Liver (tissue), 3 donors: ENCODE results near the gene SBDS.
"Not testable (repeated sequence)": the region's sequence is repeated elsewhere in the genome, so short reads cannot be mapped to it uniquely, and the experiment has no call there.

Experiments used
- FOXA2 ChIP-seq: IDR thresholded peaks from 2 replicates; pipeline ENCODE4 v1.6.1; 2016; ENCODE audit warnings: antibody characterized with exemption
- RXRA ChIP-seq, 2 donors: IDR thresholded peaks; 2 replicates each; pipeline ENCODE4 v1.6.1; 2017 to 2018; ENCODE audit warnings: antibody characterized with exemption in 2 of 2, mild to moderate bottlenecking in 1 of 2
- TAF1 ChIP-seq: conservative IDR thresholded peaks from 2 replicates; pipeline ENCODE4 v1.6.1; 2016; ENCODE audit warnings: antibody characterized with exemption, mild to moderate bottlenecking
- TF ChIP-seq, protein P1 (sequence below): fragments of 150-350 bp; IDR thresholded peaks from 2 replicates; pipeline ENCODE4 v1.5.1; 2017; ENCODE audit warnings: improper control_type of control experiment, low read depth, low read length; ENCODE audit not compliant: missing input control
- TF ChIP-seq, protein P2 (sequence below): IDR thresholded peaks from 2 replicates; pipeline ENCODE4 v1.6.1; 2016; ENCODE audit warnings: antibody characterized with exemption
- TF ChIP-seq, protein P3 (sequence below): IDR thresholded peaks from 2 replicates; pipeline ENCODE4 v1.6.1; 2016; ENCODE audit warnings: antibody characterized with exemption, mild to moderate bottlenecking
- TF ChIP-seq, protein P4 (sequence below): IDR thresholded peaks from 2 replicates; pipeline ENCODE4 v1.6.1; 2016; ENCODE audit warnings: antibody characterized with exemption
- donor health status: healthy.
- donor health status: healthy.

DNA sequence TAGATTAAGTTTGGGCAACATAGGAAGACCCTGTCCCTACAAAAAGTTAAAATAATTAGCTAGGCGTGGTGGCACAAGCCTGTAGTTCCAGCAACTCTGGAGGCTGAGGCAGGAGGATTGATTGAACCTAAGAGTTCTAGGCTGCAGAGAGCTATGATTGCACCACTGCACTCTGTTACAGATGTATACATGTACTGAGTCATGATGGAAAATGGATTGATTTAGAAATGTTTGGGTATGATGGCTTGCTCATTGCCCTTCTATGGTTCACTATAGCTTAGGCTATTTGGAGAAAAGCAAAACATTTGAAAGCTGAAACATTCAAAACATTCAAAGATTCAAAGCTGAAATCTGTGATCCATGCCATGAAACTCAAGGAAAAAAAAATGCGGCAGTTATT, 16.4 kb downstream of the SBDS start:
- TF ChIP-seq, protein P1, sequence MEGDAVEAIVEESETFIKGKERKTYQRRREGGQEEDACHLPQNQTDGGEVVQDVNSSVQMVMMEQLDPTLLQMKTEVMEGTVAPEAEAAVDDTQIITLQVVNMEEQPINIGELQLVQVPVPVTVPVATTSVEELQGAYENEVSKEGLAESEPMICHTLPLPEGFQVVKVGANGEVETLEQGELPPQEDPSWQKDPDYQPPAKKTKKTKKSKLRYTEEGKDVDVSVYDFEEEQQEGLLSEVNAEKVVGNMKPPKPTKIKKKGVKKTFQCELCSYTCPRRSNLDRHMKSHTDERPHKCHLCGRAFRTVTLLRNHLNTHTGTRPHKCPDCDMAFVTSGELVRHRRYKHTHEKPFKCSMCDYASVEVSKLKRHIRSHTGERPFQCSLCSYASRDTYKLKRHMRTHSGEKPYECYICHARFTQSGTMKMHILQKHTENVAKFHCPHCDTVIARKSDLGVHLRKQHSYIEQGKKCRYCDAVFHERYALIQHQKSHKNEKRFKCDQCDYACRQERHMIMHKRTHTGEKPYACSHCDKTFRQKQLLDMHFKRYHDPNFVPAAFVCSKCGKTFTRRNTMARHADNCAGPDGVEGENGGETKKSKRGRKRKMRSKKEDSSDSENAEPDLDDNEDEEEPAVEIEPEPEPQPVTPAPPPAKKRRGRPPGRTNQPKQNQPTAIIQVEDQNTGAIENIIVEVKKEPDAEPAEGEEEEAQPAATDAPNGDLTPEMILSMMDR = not testable (repeated sequence)
- TF ChIP-seq, protein P2, sequence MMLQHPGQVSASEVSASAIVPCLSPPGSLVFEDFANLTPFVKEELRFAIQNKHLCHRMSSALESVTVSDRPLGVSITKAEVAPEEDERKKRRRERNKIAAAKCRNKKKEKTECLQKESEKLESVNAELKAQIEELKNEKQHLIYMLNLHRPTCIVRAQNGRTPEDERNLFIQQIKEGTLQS = not testable (repeated sequence)
- TF ChIP-seq, protein P3, sequence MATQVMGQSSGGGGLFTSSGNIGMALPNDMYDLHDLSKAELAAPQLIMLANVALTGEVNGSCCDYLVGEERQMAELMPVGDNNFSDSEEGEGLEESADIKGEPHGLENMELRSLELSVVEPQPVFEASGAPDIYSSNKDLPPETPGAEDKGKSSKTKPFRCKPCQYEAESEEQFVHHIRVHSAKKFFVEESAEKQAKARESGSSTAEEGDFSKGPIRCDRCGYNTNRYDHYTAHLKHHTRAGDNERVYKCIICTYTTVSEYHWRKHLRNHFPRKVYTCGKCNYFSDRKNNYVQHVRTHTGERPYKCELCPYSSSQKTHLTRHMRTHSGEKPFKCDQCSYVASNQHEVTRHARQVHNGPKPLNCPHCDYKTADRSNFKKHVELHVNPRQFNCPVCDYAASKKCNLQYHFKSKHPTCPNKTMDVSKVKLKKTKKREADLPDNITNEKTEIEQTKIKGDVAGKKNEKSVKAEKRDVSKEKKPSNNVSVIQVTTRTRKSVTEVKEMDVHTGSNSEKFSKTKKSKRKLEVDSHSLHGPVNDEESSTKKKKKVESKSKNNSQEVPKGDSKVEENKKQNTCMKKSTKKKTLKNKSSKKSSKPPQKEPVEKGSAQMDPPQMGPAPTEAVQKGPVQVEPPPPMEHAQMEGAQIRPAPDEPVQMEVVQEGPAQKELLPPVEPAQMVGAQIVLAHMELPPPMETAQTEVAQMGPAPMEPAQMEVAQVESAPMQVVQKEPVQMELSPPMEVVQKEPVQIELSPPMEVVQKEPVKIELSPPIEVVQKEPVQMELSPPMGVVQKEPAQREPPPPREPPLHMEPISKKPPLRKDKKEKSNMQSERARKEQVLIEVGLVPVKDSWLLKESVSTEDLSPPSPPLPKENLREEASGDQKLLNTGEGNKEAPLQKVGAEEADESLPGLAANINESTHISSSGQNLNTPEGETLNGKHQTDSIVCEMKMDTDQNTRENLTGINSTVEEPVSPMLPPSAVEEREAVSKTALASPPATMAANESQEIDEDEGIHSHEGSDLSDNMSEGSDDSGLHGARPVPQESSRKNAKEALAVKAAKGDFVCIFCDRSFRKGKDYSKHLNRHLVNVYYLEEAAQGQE = not testable (repeated sequence)
- TF ChIP-seq TAF1; FOXA2; RXRA (IDR thresholded peaks at IDR 0.05): not testable (repeated sequence)
- TF ChIP-seq, protein P4, sequence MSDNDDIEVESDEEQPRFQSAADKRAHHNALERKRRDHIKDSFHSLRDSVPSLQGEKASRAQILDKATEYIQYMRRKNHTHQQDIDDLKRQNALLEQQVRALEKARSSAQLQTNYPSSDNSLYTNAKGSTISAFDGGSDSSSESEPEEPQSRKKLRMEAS = not testable (repeated sequence)
